IMR-90 (cell line): ENCODE results near the gene HPRT1. TPM values are rescaled to one million over a fixed set of nuclear protein-coding genes. Genes with fewer than 3 reads are reported as not detected.
A peak's percentile ranks its signal among the peaks of the same experiment; 100 is the strongest.

Experiments
- ATAC-seq: fragments of 200-7000 bp; cut with Tn5 transposase; 2 replicates; pipeline ENCODE4 v1.9.1; 2020; ENCODE audit warnings: low read depth, mild to moderate bottlenecking, moderate library complexity
- BruUV-seq: library from RNA; stranded (reverse); fragments of 400-500 nt; replicated peaks from 2 replicates; lab custom pipeline; 2021; lab: Mats Ljungman, UMichigan
- CTCF ChIA-PET: fragments of 300-600 bp; formaldehyde crosslinking; extraction: SDS; loops from one replicate; lab custom pipeline; 2021; ENCODE audit warnings: antibody characterized with exemption; lab: Yijun Ruan, JAX
- POLR2A ChIA-PET: fragments of 300-600 bp; sonication (Branson Sonifier 250); formaldehyde crosslinking; loops from one replicate; lab custom pipeline; 2022; ENCODE audit warnings: antibody characterized with exemption; ENCODE audit not compliant: unreplicated experiment; lab: Charles Lee
- DNase-seq: peaks from one replicate; pipeline ENCODE4 v3.0.0; 2013
- H2AFZ ChIP-seq: replicated peaks from 2 replicates; pipeline ENCODE3; 2013; ENCODE audit warnings: low read length, mild to moderate bottlenecking; ENCODE audit not compliant: poor library complexity
- H2AK5ac ChIP-seq: 2 replicates; pipeline ENCODE4 v1.6.1; 2013; ENCODE audit warnings: low read depth, low read length, inconsistent platforms
- H2AK9ac ChIP-seq: replicated peaks from 2 replicates; pipeline ENCODE3; 2013; ENCODE audit warnings: mild to moderate bottlenecking, low read depth, low read length, moderate library complexity; ENCODE audit not compliant: poor library complexity
- H2BK120ac ChIP-seq: 2 replicates; pipeline ENCODE4 v1.6.1; 2013; ENCODE audit warnings: low read depth, low read length, inconsistent platforms
- H2BK15ac ChIP-seq: 3 replicates; pipeline ENCODE4 v1.6.1; 2013; ENCODE audit warnings: low read depth, low read length, inconsistent platforms
- H2BK20ac ChIP-seq: 2 replicates; pipeline ENCODE4 v1.6.1; 2013; ENCODE audit warnings: low read depth, mild to moderate bottlenecking, inconsistent platforms, low read length, moderate library complexity
- H2BK5ac ChIP-seq: 2 replicates; pipeline ENCODE4 v1.6.1; 2013; ENCODE audit warnings: mild to moderate bottlenecking, low read depth, low read length, inconsistent platforms; ENCODE audit not compliant: poor library complexity, severe bottlenecking
- H3K14ac ChIP-seq: replicated peaks from 2 replicates; pipeline ENCODE4 v1.6.1; 2013; ENCODE audit warnings: low read depth, low read length, inconsistent platforms
- H3K18ac ChIP-seq: 2 replicates; pipeline ENCODE4 v1.6.1; 2013; ENCODE audit warnings: low read depth, low read length, control low read depth
- H3K23ac ChIP-seq: 2 replicates; pipeline ENCODE4 v1.6.1; 2013; ENCODE audit warnings: low read depth, low read length, inconsistent platforms
- H3K27ac ChIP-seq: 2 replicates; pipeline ENCODE4 v1.5.1; 2013; ENCODE audit warnings: mild to moderate bottlenecking, control low read depth, low read length; ENCODE audit not compliant: insufficient read depth
- H3K27me3 ChIP-seq: 2 replicates; pipeline ENCODE4 v1.6.1; 2013; ENCODE audit warnings: low read length; ENCODE audit not compliant: control insufficient read depth, insufficient read depth
- H3K36me3 ChIP-seq: 2 replicates; pipeline ENCODE4 v1.6.1; 2013; ENCODE audit warnings: low read length, mixed read lengths; ENCODE audit not compliant: control insufficient read depth, insufficient read depth
- H3K4ac ChIP-seq: 2 replicates; pipeline ENCODE4 v1.6.1; 2013; ENCODE audit warnings: low read depth, low read length, inconsistent platforms
- H3K4me1 ChIP-seq: 2 replicates; pipeline ENCODE4 v1.6.1; 2013; ENCODE audit warnings: low read length, mixed read lengths; ENCODE audit not compliant: control insufficient read depth, insufficient read depth
- H3K4me2 ChIP-seq: 2 replicates; pipeline ENCODE4 v1.6.1; 2013; ENCODE audit warnings: low read depth, mild to moderate bottlenecking, control low read depth, low read length, moderate library complexity
- H3K4me3 ChIP-seq: 2 replicates; pipeline ENCODE4 v1.5.1; 2013; ENCODE audit warnings: low read depth, mild to moderate bottlenecking, control low read depth, low read length, moderate library complexity; ENCODE audit not compliant: insufficient read depth
- H3K56ac ChIP-seq: 2 replicates; pipeline ENCODE4 v1.6.1; 2013; ENCODE audit warnings: low read length, inconsistent platforms; ENCODE audit not compliant: insufficient read depth; ENCODE audit errors: extremely low read depth
- H3K79me1 ChIP-seq, 2 experiments: 2 replicates each; pipeline ENCODE4 v1.6.1; 2013; ENCODE audit warnings: low read length in 2 of 2, inconsistent platforms in 1 of 2, low read depth in 1 of 2
- H3K9ac ChIP-seq: 2 replicates; pipeline ENCODE4 v1.6.1; 2013; ENCODE audit warnings: low read depth, low read length, control low read depth
- H3K9me1 ChIP-seq: 2 replicates; pipeline ENCODE4 v1.6.1; 2013; ENCODE audit warnings: low read length, inconsistent platforms; ENCODE audit not compliant: insufficient read depth
- H3K9me3 ChIP-seq: 2 replicates; pipeline ENCODE4 v1.6.1; 2013; ENCODE audit warnings: low read length; ENCODE audit not compliant: control insufficient read depth, insufficient read depth
- H4K20me1 ChIP-seq: 2 replicates; pipeline ENCODE4 v1.6.1; 2013; ENCODE audit warnings: low read length, inconsistent platforms; ENCODE audit not compliant: insufficient read depth
- H4K5ac ChIP-seq: 2 replicates; pipeline ENCODE4 v1.6.1; 2013; ENCODE audit warnings: mild to moderate bottlenecking, low read depth, low read length, control low read depth
- H4K8ac ChIP-seq, 2 experiments: 2 replicates each; pipeline ENCODE4 v1.6.1; 2013; ENCODE audit warnings: low read depth in 2 of 2, low read length in 2 of 2, control low read depth in 1 of 2, inconsistent platforms in 1 of 2
- H4K91ac ChIP-seq: 2 replicates; pipeline ENCODE4 v1.6.1; 2013; ENCODE audit warnings: low read depth, low read length, inconsistent platforms; ENCODE audit not compliant: insufficient read depth
- BHLHE40 ChIP-seq: fragments of 150-350 bp; IDR thresholded peaks from 2 replicates; pipeline ENCODE4 v1.6.1; 2016; ENCODE audit warnings: mild to moderate bottlenecking, low read depth, low read length
- SMC3 ChIP-seq: fragments of 150-350 bp; IDR thresholded peaks from 2 replicates; pipeline ENCODE4 v1.6.1; 2016; ENCODE audit warnings: low read depth, mild to moderate bottlenecking, antibody characterized with exemption, low read length, moderate library complexity
- WGBS, 2 experiments: methylation state at CpG; one replicate each; pipeline versions ENCODE4 v1.1.5 to v1.1.7; 2013; ENCODE audit warnings: missing lambda C conversion rate in 2 of 2; ENCODE audit not compliant: insufficient read length in 1 of 2; ENCODE audit errors: extremely low coverage in 2 of 2; 5-methylcytosine and 5-hydroxymethylcytosine counted together
- dilution Hi-C: fragments of 300-500 bp; cut with HindIII; formaldehyde crosslinking; loops from one replicate; pipeline ENCODE4 v1.14.3; 2018; ENCODE audit warnings: low sequenced_read_pairs; ENCODE audit not compliant: unreplicated experiment
- in situ Hi-C: fragments of 300-500 bp; cut with MboI; formaldehyde crosslinking; loops from 3 replicates; pipeline ENCODE4 v1.14.3; 2019; ENCODE audit warnings: low sequenced_read_pairs, inconsistent platforms, mixed read lengths
- intact Hi-C: fragments of 100-400 bp; cut with micrococcal nuclease; formaldehyde crosslinking; loops from 2 replicates; pipeline ENCODE4 v1.10.0; 2022
- polyA plus RNA-seq, 3 experiments: library from polyadenylated mRNA; depleted of rRNA; stranded (reverse); fragments of >200 nt; gene quantifications; 2 replicates each; pipeline ENCODE4 v1.2.3, GENCODE V29; 2012; ENCODE audit warnings: low replicate concordance in 1 of 3
- total RNA-seq: library from RNA; depleted of rRNA; stranded (reverse); fragments of >200 nt; gene quantifications from 2 replicates; pipeline ENCODE4 v1.2.3, GENCODE V29; 2012

Gene HPRT1
- total and polyA plus RNA-seq, 2 of the 4 experiments (the other 2 are of a cell fraction): 7.0 to 30.3 TPM

- Histone ChIP-seq H3K36me3 (peaks cover 8% of the 10 kb centered on the region; the same call in 1 of the 2 replicates), H3K4ac (no peak overlapping the region), H4K91ac (no peak overlapping the region), H3K4me1 (no peaks in the 10 kb centered on the region), H4K5ac (no peak overlapping the region), H4K8ac (no peak overlapping the region), H2BK120ac (no peak overlapping the region), H2AK9ac (no peak overlapping the region), H2BK5ac (no peak overlapping the region), H3K14ac (no peak overlapping the region), H3K4me3 (no peak overlapping the region), H2AK5ac (no peak overlapping the region), H2BK15ac (no peak overlapping the region), H3K27me3 (no peaks in the 10 kb centered on the region), H3K79me1 (no peaks in the 10 kb centered on the region), H3K23ac (no peak overlapping the region), H2BK20ac (no peak overlapping the region), H3K18ac (no peak overlapping the region), H2AFZ (no peak overlapping the region), H3K9me1 (no peaks in the 10 kb centered on the region), H3K27ac (no peak overlapping the region), H3K4me2 (no peak overlapping the region), H4K20me1 (no peaks in the 10 kb centered on the region), H3K56ac (no peak overlapping the region), H3K9ac (no peak overlapping the region), H3K9me3 (no peaks in the 10 kb centered on the region)
- intact Hi-C loops: no loop called here
- ChIA-PET POLR2A (no interaction called here), CTCF (interaction anchor here (0.6 kb wide), 2 partner anchors 23 to 191 kb away, joined by 3 to 6 read pairs; no protein-coding TSS in a partner anchor)
- ATAC-seq: no peak
- no peak for TF ChIP-seq SMC3
- peak; percentile 42; the same call in 1 of the 2 replicates for TF ChIP-seq BHLHE40
- WGBS, 2 experiments: no CpG with 5 or more reads among the region's 8 CpGs
- dilution Hi-C loops: no loop called here
- no TSS peak for BruUV-seq
- in situ Hi-C loops: no loop called here
- peak; percentile 1 for DNase-seq
These were observed 41.5 kb upstream of the HPRT1 start for GRCh38 chrX:134418317-134419113.
